Measurements from ENCODE around the gene CSTA.

CSTA gene

GRCh38 chr3:122322095-122323075, 2.7 kb upstream of the CSTA start:
- DNase-seq (ENCODE audit: low read depth) = no peak

GRCh38 chr3:122325769-122326168, 721 bp downstream of the CSTA start:
- no peak for DNase-seq (ENCODE audit: low read depth)

- DNase-seq (ENCODE audit: low read depth) = no peak
These were observed 6.8 kb downstream of the CSTA start for GRCh38 chr3:122331886-122332285.

GRCh38 chr3:122332551-122332950, 7.5 kb downstream of the CSTA start:
- DNase-seq (ENCODE audit: low read depth) = no peak

- no peak for DNase-seq (ENCODE audit: low read depth)
These were observed 17.8 kb downstream of the CSTA start for GRCh38 chr3:122342803-122343202.

GRCh38 chr3:122343654-122344053, 18.6 kb downstream of the CSTA start:
- DNase-seq (ENCODE audit: low read depth) = no peak

GRCh38 chr3:122349171-122349570, 24.1 kb downstream of the CSTA start:
- no peak for DNase-seq (ENCODE audit: low read depth)

GRCh38 chr3:122350814-122351418, 25.9 kb downstream of the CSTA start:
- DNase-seq (ENCODE audit: low read depth) = peak; percentile 80

- DNase-seq (ENCODE audit: low read depth) = no peak
These were observed 26.6 kb downstream of the CSTA start for GRCh38 chr3:122351612-122352011.

GRCh38 chr3:122353215-122353614, 28.2 kb downstream of the CSTA start:
- DNase-seq (ENCODE audit: low read depth) = no peak

- DNase-seq (ENCODE audit: low read depth) = no peak
These were observed 28.9 kb downstream of the CSTA start for GRCh38 chr3:122353893-122354401.

GRCh38 chr3:122355612-122356011, 30.6 kb downstream of the CSTA start:
- DNase-seq (ENCODE audit: low read depth) = no peak

- peak; percentile 54 for DNase-seq (ENCODE audit: low read depth)
These were observed 31.4 kb downstream of the CSTA start for GRCh38 chr3:122356402-122356801.

- DNase-seq (ENCODE audit: low read depth) = no peak
These were observed 33.0 kb downstream of the CSTA start for GRCh38 chr3:122357828-122358702.

- no peak for DNase-seq (ENCODE audit: low read depth)
These were observed 33.6 kb downstream of the CSTA start for GRCh38 chr3:122358703-122359032.

GRCh38 chr3:122362026-122362425, 37.0 kb downstream of the CSTA start:
- DNase-seq (ENCODE audit: low read depth) = no peak

GRCh38 chr3:122364490-122364889, 39.4 kb downstream of the CSTA start:
- DNase-seq (ENCODE audit: low read depth) = no peak

- DNase-seq (ENCODE audit: low read depth) = no peak
These were observed 40.0 kb downstream of the CSTA start for GRCh38 chr3:122365073-122365472.

GRCh38 chr3:122365582-122366378, 40.7 kb downstream of the CSTA start:
- DNase-seq (ENCODE audit: low read depth) = peak; percentile 82

- DNase-seq (ENCODE audit: low read depth) = no peak
These were observed 41.3 kb downstream of the CSTA start for GRCh38 chr3:122366379-122366749.

- DNase-seq (ENCODE audit: low read depth) = no peak
These were observed 49.0 kb downstream of the CSTA start for GRCh38 chr3:122374034-122374433.

- DNase-seq (ENCODE audit: low read depth) = no peak
These were observed 52.9 kb downstream of the CSTA start for GRCh38 chr3:122377975-122378374.
